HG03558 (cell line): ENCODE measurements around the gene ANKRA2.

Experiments used
- ATAC-seq: cut with Tn5 transposase; IDR thresholded peaks from one replicate; pipeline ENCODE4 v1.9.1; 2021; ENCODE audit warnings: moderate number of reproducible peaks; ENCODE audit not compliant: unreplicated experiment; ENCODE audit errors: extremely low read depth

ANKRA2 gene, protein sequence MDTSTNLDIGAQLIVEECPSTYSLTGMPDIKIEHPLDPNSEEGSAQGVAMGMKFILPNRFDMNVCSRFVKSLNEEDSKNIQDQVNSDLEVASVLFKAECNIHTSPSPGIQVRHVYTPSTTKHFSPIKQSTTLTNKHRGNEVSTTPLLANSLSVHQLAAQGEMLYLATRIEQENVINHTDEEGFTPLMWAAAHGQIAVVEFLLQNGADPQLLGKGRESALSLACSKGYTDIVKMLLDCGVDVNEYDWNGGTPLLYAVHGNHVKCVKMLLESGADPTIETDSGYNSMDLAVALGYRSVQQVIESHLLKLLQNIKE

DNA sequence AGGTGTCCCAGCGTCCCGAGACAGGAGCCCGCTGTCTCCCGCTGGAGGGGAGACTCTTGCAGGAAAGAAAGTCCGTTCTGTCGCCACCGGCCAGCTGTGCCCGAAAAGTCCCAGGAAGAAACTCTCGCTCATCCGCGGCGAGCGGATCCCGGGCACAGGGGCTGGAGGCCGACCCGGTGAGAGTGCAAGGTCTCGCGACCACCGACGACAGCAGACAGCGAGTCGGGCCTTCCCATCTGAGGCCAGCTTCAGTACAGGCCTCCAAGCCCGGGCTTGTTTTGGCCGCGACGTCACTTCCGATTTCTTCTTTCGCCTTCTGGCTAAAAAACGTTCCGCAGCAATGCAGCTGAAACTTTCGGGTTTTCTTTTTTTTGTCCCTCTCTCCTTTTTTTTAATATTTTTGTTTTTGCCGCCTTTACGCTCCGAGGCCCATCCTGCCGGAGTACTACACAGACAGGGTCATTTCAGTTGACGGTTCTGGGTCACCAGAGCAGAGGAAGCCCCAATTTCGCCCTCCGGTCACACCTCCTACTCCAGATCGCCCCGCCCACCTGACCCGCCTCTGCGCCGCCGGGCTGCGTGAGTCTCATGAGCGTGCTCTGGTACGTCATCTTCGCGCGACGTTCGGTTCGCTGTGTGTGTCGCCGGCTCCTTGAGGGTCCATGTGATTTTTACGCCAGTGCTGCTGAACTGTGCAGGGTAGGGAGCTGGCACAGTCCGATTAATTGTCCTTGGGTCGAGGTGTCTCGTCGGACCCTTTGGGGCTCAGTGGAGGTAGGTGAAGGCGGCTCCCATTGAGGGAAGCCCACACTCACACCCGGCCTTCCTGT is at the start of gene ANKRA2, which contains the start of gene UTP15:
Gene ANKRA2, minus strand, starts transcription at position 501 of the 830 bp plus-strand sequence. CDS start 2,758 bp downstream, outside the sequence.
Gene UTP15, plus strand, starts transcription at position 605 of the 830 bp plus-strand sequence. CDS start 1,602 bp downstream, outside the sequence.
- ATAC-seq: peak; percentile 74

DNA sequence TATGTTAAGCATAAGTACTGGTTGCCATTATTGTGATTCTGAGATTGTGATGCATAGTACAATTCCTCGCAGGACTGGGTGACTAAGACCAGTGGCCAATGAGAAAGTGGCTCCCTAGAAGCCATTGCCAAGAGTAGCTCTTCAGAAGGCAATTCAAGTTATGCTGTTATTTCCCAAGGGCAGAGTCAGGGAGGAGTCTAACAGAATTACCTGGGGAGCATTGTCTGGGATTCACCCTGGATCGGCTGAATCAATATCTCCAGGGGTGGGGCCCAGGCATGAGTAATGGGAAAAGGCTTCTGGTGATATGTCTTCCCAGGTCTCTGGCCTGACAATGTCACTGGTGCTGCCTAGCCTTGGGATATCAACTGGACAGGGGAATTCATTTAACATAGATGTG is 49.6 kb upstream of the ANKRA2 start:
- ATAC-seq: no peak

DNA sequence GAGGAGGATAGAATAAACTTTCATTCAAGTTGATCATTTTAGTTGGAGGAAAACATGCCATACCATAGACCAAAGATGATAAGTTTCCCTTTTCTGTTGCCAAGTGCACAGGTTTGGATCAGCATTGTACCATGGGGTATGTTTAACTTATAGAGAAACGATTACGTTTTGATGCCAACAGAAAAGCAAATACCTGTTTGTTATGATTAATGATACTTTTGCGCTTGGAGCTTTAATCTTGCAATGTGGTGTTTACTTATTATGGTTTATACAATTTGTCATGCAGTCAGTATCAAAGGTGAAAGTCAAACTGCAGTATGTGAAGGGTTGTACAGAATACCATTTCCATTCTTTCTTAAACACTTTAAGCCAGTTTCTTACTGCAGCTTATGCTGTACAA is 47.4 kb upstream of the ANKRA2 start:
- no peak for ATAC-seq

DNA sequence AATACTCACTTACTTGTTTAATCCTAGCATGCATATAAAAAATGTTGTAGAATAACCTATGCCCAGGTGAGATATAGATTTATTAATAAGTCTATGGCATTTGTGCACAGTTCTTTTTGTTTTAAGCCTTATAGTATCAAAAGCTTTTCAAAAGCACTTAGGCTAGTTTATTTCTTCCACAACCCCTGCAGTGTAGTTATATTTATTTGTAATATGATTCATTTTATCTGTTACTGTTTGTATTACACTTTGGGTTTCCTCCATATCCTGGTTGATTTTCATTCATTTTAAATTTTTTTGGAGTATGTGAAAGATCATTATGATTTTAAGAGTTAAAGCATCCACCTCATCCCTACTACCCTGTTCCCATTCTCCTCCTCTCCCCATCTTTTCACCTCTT is 41.8 kb upstream of the ANKRA2 start:
- ATAC-seq: no peak

DNA sequence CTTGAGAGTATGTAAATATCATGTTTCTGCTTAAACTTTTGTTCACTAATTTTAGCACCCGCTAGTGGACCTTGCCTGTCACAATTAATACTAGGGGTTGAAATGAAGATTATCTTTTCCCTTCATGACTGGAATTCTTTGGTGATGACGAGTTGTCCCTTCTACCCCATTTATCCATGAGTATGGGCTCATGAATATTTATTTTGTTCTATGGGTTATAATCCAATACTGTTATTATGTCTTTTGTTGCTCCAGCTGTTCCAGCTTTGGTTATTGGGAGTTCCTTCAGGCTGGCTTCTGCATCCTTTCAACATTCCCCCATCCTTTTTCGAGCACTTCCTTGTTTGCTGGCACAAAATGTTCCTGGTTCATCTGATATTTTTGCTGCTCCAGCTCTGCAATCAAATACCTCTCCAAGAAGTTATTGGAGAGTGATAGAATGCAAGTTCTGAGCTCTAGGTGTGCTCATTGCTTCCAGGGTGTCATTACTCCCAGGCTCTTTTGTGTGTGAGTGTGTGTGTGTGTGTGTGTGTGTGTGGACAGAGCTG is 40.8 kb upstream of the ANKRA2 start:
- ATAC-seq: no peak

DNA sequence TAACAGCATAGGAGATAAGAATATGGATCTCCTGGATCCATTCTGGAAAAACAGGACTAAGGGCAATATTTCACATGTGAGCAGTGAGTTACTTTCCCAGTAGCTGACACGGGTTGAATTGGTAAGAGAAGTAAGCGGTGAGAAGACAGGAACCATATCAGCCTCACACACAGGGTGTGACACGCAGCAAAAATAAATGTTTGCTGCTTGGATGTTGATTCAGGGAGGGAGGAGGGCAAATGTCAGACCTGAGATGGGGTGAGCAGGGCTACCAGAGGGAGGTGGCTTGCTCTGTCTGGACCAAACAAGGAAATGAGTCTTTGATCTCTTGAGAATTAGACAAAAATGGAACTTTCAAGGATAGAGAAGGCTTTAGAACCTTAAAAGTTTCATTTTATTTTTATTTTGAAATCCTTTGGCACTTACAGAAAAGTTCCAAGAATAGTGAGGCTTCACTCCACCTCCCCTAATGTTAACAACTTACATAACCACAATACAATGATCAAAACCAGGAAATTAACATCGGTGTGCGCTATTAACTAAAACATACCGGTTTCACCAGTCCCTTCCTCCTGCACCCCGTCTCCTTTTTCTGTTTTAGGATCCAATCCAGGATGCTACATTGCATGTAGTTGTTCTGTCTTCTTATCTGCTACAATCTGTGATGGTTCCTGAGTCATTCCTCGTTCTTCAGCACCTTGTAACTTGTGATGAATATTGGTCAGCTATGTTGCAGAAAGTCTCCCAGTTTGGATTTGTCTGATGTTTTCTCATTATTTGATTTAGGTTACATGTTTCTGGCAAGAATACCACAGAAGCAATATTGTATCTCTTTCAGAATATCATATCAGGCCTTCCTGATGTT is 40.0 kb upstream of the ANKRA2 start:
- no peak for ATAC-seq

DNA sequence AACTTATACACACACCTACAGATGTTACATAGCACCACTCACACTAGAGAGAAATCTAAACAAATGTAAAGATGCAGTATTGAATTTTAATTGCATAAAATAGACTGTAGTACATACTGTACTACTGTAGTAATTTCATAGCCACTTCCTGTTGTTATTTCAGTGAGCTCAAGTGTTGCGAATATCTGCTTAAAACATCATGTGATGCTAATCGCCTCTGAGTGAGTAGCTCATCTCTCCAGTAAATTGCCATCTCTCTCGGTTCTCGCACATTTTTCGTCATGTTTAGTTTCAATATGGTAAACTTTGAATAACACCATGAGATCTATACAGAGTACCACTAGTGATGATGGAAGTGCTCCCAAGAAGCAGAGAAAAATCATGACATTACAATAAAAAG is 38.6 kb upstream of the ANKRA2 start:
- ATAC-seq: no peak

DNA sequence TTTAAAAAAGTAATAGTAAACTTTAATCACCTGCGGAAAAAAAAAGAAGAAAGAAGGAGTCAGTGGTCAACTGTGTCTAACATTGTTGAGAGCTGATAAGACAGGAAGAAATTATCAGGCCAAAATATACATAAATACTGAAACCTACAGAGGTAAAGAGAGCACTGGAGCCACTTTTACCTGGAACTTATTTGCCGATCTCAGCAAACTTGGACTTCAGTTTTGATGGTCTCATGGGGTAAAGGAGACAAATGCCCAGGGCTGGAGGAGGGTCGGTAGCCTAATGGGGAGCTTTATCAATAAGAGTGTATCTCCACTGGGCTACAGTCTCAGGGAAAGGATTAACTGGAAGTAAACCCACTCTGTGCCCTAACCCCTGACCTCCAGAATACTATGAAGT is 33.9 kb upstream of the ANKRA2 start:
- ATAC-seq: no peak

DNA sequence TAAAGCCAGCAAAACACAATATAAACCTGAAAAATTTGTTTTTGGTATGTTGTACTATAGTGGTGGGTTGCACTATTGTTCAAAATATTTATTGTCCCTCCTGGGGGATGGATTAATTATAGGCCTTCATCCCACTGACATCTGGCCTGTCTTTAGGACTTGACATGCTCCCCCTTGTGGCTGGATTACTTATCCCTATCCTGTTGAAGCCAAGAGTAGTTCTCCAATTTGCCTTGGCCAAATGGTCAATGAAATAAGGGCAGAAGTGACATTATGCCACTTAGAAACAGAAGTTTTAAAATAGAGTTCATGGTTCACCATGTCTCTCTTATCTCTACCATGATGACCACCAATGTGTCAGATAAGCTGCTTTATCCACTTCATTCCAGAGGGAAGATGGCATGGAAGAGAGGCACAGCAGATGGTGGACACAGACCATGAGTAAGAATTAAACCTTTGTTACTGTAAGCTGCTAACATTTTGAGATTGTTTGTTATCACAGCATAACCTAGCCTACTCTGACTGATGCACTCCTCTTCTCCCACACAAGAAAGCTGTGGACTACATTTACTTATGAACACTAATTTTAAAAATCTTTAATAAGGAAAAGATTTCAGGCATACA is 31.4 kb upstream of the ANKRA2 start:
- no peak for ATAC-seq

DNA sequence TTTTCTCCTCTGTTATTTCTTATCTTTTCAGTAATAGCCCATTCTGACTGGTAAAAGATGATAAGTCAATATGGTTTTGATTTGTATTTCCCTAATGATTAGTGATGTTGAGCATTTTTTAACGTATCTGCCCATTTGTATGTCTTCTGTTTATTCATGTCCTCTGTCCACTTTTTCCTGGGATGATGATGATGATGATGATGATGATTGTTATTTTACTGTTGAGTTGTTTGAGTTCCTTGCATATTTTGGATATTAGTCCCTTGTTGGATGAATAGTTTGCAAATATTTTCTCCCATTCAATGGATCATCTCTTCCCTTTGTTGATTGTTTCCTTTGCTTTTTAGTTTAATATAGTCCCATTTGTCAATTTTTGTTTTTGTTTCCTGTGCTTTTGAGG is 27.1 kb upstream of the ANKRA2 start:
- no peak for ATAC-seq

DNA sequence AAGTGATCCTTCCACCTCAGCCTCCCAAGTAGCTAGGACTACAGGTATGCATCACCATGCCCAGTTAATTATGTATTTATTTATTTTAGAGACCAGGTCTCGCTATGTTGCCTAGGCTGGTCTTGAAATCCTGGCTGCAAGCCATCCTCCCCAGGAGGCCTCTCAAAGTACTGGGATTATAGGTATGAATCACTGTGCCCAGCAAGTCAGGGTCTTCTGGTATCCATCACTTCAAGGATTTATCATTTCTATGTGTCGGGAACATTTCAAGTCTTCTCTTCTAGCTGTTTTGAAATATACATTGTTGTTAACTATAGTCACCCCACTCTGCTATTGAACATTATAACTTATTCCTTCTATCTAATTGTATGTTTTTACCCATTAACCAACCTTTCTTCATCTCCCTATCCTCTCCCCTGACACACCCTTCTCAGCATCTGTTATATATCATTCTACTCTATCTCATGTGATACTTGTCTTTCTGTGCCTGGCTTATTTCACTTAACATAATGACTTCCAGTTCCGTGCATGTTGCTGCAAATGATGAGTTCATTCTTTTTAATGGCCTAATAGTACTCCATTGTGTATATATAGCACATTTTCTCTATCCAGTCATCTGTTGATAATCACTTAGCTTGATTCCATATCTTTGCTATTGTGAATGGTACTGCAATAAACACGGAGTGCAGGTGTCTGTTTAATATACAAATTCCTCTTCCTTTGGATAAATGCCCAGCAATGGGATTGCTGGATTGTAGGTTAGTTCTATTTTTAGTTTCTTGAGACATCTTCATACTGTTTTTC is 26.5 kb upstream of the ANKRA2 start:
- no peak for ATAC-seq

DNA sequence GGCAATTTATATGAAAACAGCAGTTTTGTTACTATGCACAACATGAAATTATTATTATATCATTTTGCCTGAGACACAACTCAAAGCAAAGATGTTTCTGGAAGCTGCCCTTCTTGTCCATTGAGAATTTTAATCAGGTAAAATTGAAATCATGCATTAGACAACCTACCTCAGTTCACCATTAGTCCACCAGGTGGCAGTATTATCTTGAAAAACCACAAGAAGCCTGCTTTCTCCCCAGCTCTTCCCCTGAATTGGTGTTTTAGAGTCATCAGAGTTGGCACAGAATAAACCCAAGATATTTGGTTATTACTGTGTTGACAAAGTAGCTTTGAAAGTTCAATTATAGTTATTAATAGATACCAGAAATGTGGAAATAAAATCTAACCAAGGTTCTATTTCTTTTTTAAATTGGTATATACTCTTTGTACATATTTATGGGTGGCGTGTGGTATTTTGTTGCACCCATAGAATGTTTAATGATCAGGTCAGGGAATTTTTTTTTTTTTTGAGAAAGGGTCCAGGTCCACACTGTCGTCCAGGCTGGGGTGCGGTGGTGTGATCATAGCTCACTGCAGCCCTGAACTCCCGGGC is 25.8 kb upstream of the ANKRA2 start:
- no peak for ATAC-seq

DNA sequence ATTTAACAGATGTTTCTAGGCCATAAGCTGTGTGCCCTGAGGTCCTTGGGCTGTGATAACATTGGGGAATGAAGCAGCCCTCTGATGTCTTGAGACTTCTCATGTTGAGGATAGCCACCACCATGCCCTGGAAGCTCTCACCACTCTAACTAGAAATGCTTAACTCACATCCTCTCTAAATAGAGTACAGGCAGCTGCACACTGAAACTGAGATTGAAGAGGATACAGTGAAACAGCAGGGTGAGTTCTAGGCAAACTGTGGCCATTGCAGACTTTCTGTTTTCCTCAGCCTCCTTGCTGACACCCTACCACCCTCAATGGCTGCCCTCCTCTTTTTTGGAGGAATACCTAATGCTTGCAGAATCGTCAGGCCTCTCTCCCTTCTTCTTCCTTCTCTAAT is 22.5 kb upstream of the ANKRA2 start:
- ATAC-seq: no peak

DNA sequence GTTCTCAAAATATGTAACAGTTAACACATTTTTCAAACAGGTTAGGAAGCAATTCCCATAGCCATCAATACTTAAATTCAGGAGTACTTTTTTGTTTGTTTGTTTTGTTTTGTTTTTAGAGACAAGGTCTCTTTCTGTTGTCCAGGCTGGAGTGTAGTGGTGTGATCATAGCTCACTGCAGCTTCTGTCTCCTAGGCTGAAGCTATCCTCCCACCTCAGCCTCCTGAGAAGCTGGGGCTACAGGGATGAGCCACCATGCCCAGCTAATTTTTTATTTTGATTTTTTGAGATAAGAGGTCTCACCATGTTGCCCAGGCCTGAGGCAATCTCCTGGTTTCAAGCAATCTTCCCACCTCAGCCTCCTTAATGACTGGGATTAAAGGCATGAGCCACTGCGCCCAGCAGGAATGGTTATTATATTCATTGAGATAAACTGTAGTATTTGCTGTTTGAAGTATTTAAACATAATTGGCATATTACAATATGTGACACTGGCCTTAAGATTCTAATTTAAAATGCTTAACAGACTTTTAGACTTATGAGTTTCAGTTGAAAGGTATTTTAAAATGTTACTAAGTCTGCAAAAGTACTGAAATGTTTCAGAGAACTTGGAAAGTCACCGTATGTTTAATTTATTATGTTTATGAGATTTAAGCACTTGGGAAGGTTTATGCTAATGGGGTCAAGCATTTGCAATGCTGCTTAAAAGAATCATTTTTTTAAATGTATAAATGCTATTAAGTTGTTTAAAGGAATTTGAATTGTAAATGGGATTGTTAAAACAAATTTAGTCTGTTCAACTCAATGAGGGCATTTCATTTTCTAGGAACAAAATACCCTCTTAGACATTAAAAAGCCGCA is 17.1 kb upstream of the ANKRA2 start:
- ATAC-seq: no peak

DNA sequence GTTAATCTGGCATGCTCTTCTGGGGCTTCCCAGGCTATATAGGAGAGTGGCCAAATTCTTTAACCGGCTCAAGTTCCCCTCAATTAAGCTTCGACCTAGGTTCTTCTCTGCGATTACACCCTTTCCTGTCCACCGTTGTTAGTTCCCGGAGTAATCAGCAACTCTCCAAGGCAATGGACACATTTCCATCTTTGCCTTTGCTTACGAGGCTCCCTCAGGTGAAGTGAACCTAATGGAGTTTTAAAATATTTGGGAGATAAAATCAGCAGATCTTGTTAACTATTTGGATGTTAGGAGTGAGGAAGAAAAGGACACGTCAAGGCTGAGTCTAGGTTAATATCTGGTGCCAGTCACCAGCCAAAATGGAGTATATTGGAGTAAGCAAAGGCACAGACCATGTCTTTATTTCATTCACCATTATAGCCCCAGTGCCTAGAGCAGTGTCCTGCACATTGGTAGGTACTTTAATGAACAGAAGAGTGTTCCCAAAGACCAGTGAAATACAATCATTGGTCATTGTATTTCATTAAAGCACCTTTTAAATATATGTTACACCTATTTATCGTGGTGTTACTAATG is 619 bp upstream of the ANKRA2 start:
- no peak for ATAC-seq

DNA sequence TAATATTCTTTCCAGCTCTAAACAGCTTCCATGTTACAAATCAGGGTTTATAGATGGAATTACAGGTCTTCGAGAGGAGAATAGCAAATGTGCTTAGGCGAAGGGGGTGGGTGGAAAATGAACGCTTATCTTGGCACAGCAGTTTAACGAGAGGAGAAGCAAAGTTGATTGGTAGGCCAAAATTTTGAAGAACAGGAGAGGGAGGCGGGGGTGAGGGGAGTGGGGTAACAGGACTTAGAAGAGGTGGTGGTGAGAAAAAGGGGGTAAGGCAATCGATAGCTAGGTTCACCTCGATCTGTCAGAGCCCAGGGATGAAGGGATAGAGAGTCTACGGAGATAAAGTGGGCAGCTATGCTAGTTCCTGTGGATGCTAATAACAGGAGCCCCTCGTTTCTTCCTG is 764 bp downstream of the ANKRA2 start:
- no peak for ATAC-seq

DNA sequence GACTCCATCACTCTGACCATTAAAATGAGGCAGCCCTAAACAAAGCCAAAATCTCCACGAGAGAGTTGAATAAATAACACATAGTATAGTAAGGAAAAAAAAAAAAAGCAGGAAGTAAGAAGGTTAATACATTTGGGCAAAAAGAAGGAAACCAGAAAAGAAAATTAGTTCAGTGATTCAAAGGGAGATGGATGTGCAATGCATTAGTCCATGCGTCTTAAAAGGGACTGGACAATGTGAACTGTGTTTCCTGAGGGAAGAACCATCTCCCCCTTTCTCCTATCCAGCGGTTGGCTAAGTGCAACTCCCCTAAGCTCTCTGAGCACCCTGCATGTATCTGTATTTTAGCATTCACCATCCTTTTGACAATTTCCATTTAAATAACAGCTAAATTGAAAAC is 1.4 kb downstream of the ANKRA2 start:
- ATAC-seq: no peak
